ENCODE measurements around the gene DEPDC7. TPM values are rescaled to one million over a fixed set of nuclear protein-coding genes. Genes with fewer than 3 reads are reported as not detected.
A peak's percentile ranks its signal among the peaks of the same experiment; 100 is the strongest.

DEPDC7 gene
- polyA plus RNA-seq, 1 donor: 58.3 TPM

- no peaks in the 10 kb centered on the region for H3K27me3 ChIP-seq (ENCODE audit: control insufficient read depth, insufficient read depth, low read length)
- no peaks in the 10 kb centered on the region for H3K4me1 ChIP-seq (ENCODE audit: control insufficient read depth, insufficient read depth, low read length)
- no peak for DNase-seq
- H3K4me3 ChIP-seq (ENCODE audit: low read length): no peak overlapping the region
- no peaks in the 10 kb centered on the region for H3K36me3 ChIP-seq (ENCODE audit: control insufficient read depth, insufficient read depth, low read length)
- 80% methylated on average over 1 of the region's 3 CpGs for WGBS (ENCODE audit: insufficient coverage, low lambda C conversion rate)
- no peak overlapping the region for H3K27ac ChIP-seq (ENCODE audit: low read length)
- H3K9me3 ChIP-seq (ENCODE audit: control insufficient read depth, low read depth, low read length): peaks cover 9% of the 10 kb centered on the region
These were observed 24.3 kb upstream of the DEPDC7 start for GRCh38 chr11:32991427-32991826.

- no peaks in the 10 kb centered on the region for H3K36me3 ChIP-seq (ENCODE audit: control insufficient read depth, insufficient read depth, low read length)
- peaks cover 9% of the 10 kb centered on the region for H3K9me3 ChIP-seq (ENCODE audit: control insufficient read depth, low read depth, low read length)
- no peaks in the 10 kb centered on the region for H3K4me1 ChIP-seq (ENCODE audit: control insufficient read depth, insufficient read depth, low read length)
- H3K27me3 ChIP-seq (ENCODE audit: control insufficient read depth, insufficient read depth, low read length): no peaks in the 10 kb centered on the region
- no peak overlapping the region for H3K4me3 ChIP-seq (ENCODE audit: low read length)
- no peak for DNase-seq
- no peak overlapping the region for H3K27ac ChIP-seq (ENCODE audit: low read length)
These were observed 23.8 kb upstream of the DEPDC7 start for GRCh38 chr11:32991898-32992297.

- no peak for DNase-seq
- Histone ChIP-seq H3K27ac (ENCODE audit: low read length) (no peak overlapping the region), H3K9me3 (ENCODE audit: control insufficient read depth, low read depth, low read length) (no peaks in the 10 kb centered on the region), H3K36me3 (ENCODE audit: control insufficient read depth, insufficient read depth, low read length) (no peaks in the 10 kb centered on the region), H3K4me3 (ENCODE audit: low read length) (no peak overlapping the region), H3K4me1 (ENCODE audit: control insufficient read depth, insufficient read depth, low read length) (no peaks in the 10 kb centered on the region), H3K27me3 (ENCODE audit: control insufficient read depth, insufficient read depth, low read length) (no peaks in the 10 kb centered on the region)
These were observed 15.5 kb upstream of the DEPDC7 start for GRCh38 chr11:33000181-33000580.

- H3K4me1 ChIP-seq (ENCODE audit: control insufficient read depth, insufficient read depth, low read length): no peaks in the 10 kb centered on the region
- no peak overlapping the region for H3K4me3 ChIP-seq (ENCODE audit: low read length)
- H3K9me3 ChIP-seq (ENCODE audit: control insufficient read depth, low read depth, low read length): no peaks in the 10 kb centered on the region
- H3K27me3 ChIP-seq (ENCODE audit: control insufficient read depth, insufficient read depth, low read length): no peaks in the 10 kb centered on the region
- H3K27ac ChIP-seq (ENCODE audit: low read length): no peak overlapping the region
- H3K36me3 ChIP-seq (ENCODE audit: control insufficient read depth, insufficient read depth, low read length): no peaks in the 10 kb centered on the region
- no peak for DNase-seq
- WGBS (ENCODE audit: insufficient coverage, low lambda C conversion rate): no CpG with 5 or more reads among the region's 6 CpGs
These were observed 14.4 kb upstream of the DEPDC7 start for GRCh38 chr11:33001281-33001680.

GRCh38 chr11:33001751-33002542 is 13.7 kb upstream of the DEPDC7 start:
- H3K4me1 ChIP-seq (ENCODE audit: control insufficient read depth, insufficient read depth, low read length): no peaks in the 10 kb centered on the region
- H3K27me3 ChIP-seq (ENCODE audit: control insufficient read depth, insufficient read depth, low read length): no peaks in the 10 kb centered on the region
- H3K36me3 ChIP-seq (ENCODE audit: control insufficient read depth, insufficient read depth, low read length): no peaks in the 10 kb centered on the region
- no peak for DNase-seq
- no peak overlapping the region for H3K4me3 ChIP-seq (ENCODE audit: low read length)
- H3K9me3 ChIP-seq (ENCODE audit: control insufficient read depth, low read depth, low read length): no peaks in the 10 kb centered on the region
- 71% methylated on average over 2 of the region's 8 CpGs for WGBS (ENCODE audit: insufficient coverage, low lambda C conversion rate)
- H3K27ac ChIP-seq (ENCODE audit: low read length): no peak overlapping the region

GRCh38 chr11:33005175-33005574 is 10.5 kb upstream of the DEPDC7 start:
- H3K36me3 ChIP-seq (ENCODE audit: control insufficient read depth, insufficient read depth, low read length): no peaks in the 10 kb centered on the region
- no CpG with 5 or more reads among the region's 2 CpGs for WGBS (ENCODE audit: insufficient coverage, low lambda C conversion rate)
- DNase-seq: no peak
- H3K9me3 ChIP-seq (ENCODE audit: control insufficient read depth, low read depth, low read length): no peaks in the 10 kb centered on the region
- no peak overlapping the region for H3K4me3 ChIP-seq (ENCODE audit: low read length)
- no peaks in the 10 kb centered on the region for H3K4me1 ChIP-seq (ENCODE audit: control insufficient read depth, insufficient read depth, low read length)
- H3K27ac ChIP-seq (ENCODE audit: low read length): no peak overlapping the region
- no peaks in the 10 kb centered on the region for H3K27me3 ChIP-seq (ENCODE audit: control insufficient read depth, insufficient read depth, low read length)

- no peak for DNase-seq
- H3K27ac ChIP-seq (ENCODE audit: low read length): no peak overlapping the region
- no peak overlapping the region for H3K4me3 ChIP-seq (ENCODE audit: low read length)
- H3K4me1 ChIP-seq (ENCODE audit: control insufficient read depth, insufficient read depth, low read length): peaks cover 2% of the 10 kb centered on the region
- H3K36me3 ChIP-seq (ENCODE audit: control insufficient read depth, insufficient read depth, low read length): no peaks in the 10 kb centered on the region
- no peaks in the 10 kb centered on the region for H3K9me3 ChIP-seq (ENCODE audit: control insufficient read depth, low read depth, low read length)
- no peaks in the 10 kb centered on the region for H3K27me3 ChIP-seq (ENCODE audit: control insufficient read depth, insufficient read depth, low read length)
These were observed 9.7 kb upstream of the DEPDC7 start for GRCh38 chr11:33006010-33006409.

- no peak overlapping the region for H3K4me3 ChIP-seq (ENCODE audit: low read length)
- no peak overlapping the region for H3K27ac ChIP-seq (ENCODE audit: low read length)
- H3K36me3 ChIP-seq (ENCODE audit: control insufficient read depth, insufficient read depth, low read length): no peaks in the 10 kb centered on the region
- no CpG with 5 or more reads among the region's 1 CpG for WGBS (ENCODE audit: insufficient coverage, low lambda C conversion rate)
- H3K9me3 ChIP-seq (ENCODE audit: control insufficient read depth, low read depth, low read length): peaks cover 4% of the 10 kb centered on the region
- peak in 1 of 2 donors; percentile 66 for DNase-seq
- no peaks in the 10 kb centered on the region for H3K27me3 ChIP-seq (ENCODE audit: control insufficient read depth, insufficient read depth, low read length)
- H3K4me1 ChIP-seq (ENCODE audit: control insufficient read depth, insufficient read depth, low read length): peaks cover 28% of the 10 kb centered on the region
These were observed 1.9 kb upstream of the DEPDC7 start for GRCh38 chr11:33013755-33014154.

- DNase-seq: no peak
- Histone ChIP-seq H3K36me3 (ENCODE audit: control insufficient read depth, insufficient read depth, low read length) (no peaks in the 10 kb centered on the region), H3K4me3 (ENCODE audit: low read length) (peak overlapping the region; percentile 55), H3K4me1 (ENCODE audit: control insufficient read depth, insufficient read depth, low read length) (peaks cover 39% of the 10 kb centered on the region), H3K27me3 (ENCODE audit: control insufficient read depth, insufficient read depth, low read length) (no peaks in the 10 kb centered on the region), H3K9me3 (ENCODE audit: control insufficient read depth, low read depth, low read length) (peaks cover 4% of the 10 kb centered on the region), H3K27ac (ENCODE audit: low read length) (peak overlapping the region; percentile 86)
- WGBS (ENCODE audit: insufficient coverage, low lambda C conversion rate): 37% methylated on average over 3 of the region's 4 CpGs
These were observed 976 bp downstream of the DEPDC7 start for GRCh38 chr11:33016654-33017053.

GRCh38 chr11:33017478-33017877 is 1.8 kb downstream of the DEPDC7 start:
- Histone ChIP-seq H3K4me3 (ENCODE audit: low read length) (peak overlapping the region; percentile 55), H3K36me3 (ENCODE audit: control insufficient read depth, insufficient read depth, low read length) (no peaks in the 10 kb centered on the region), H3K27ac (ENCODE audit: low read length) (peak overlapping the region; percentile 86), H3K4me1 (ENCODE audit: control insufficient read depth, insufficient read depth, low read length) (peaks cover 39% of the 10 kb centered on the region), H3K27me3 (ENCODE audit: control insufficient read depth, insufficient read depth, low read length) (no peaks in the 10 kb centered on the region), H3K9me3 (ENCODE audit: control insufficient read depth, low read depth, low read length) (peaks cover 4% of the 10 kb centered on the region)
- no CpG with 5 or more reads among the region's 9 CpGs for WGBS (ENCODE audit: insufficient coverage, low lambda C conversion rate)
- DNase-seq: peak in 1 of 2 donors; percentile 66

GRCh38 chr11:33017965-33018364 is 2.3 kb downstream of the DEPDC7 start:
- DNase-seq: peak in 1 of 2 donors; percentile 81
- Histone ChIP-seq H3K27ac (ENCODE audit: low read length) (peak overlapping the region; percentile 86), H3K4me3 (ENCODE audit: low read length) (peak overlapping the region; percentile 55), H3K27me3 (ENCODE audit: control insufficient read depth, insufficient read depth, low read length) (no peaks in the 10 kb centered on the region), H3K9me3 (ENCODE audit: control insufficient read depth, low read depth, low read length) (peaks cover 4% of the 10 kb centered on the region), H3K36me3 (ENCODE audit: control insufficient read depth, insufficient read depth, low read length) (no peaks in the 10 kb centered on the region), H3K4me1 (ENCODE audit: control insufficient read depth, insufficient read depth, low read length) (peaks cover 41% of the 10 kb centered on the region)
- WGBS (ENCODE audit: insufficient coverage, low lambda C conversion rate): 60% methylated on average over 1 of the region's 3 CpGs
